Hepatocyte (in vitro differentiated cells): ENCODE measurements around the gene THAP5.

Experiments
- CTCF ChIP-seq: fragments of 200-600 bp; sonication (generic); IDR thresholded peaks from 2 replicates; pipeline ENCODE4 v1.5.1; 2016; ENCODE audit warnings: antibody characterized with exemption, mild to moderate bottlenecking; ENCODE audit not compliant: poor library complexity
- EZH2 ChIP-seq: fragments of 200-600 bp; sonication (generic); IDR thresholded peaks from 2 replicates; pipeline ENCODE4 v1.6.1; 2016; ENCODE audit warnings: antibody characterized with exemption, mild to moderate bottlenecking, borderline replicate concordance

GRCh38 chr7:108535257-108535656 is 34.2 kb downstream of the THAP5 start:
- TF ChIP-seq EZH2 (no peak), CTCF (no peak)
